A673 (cell line): ENCODE measurements around the gene RDH13. TPM values are rescaled to one million over a fixed set of nuclear protein-coding genes. Genes with fewer than 3 reads are reported as not detected.
A peak's percentile ranks its signal among the peaks of the same experiment; 100 is the strongest.
"Not testable (repeated sequence)": the region's sequence is repeated elsewhere in the genome, so short reads cannot be mapped to it uniquely, and the experiment has no call there.

Experiments used
- BruUV-seq: library from RNA; stranded (reverse); fragments of 400-500 nt; replicated peaks from 2 replicates; lab custom pipeline; 2021; lab: Mats Ljungman, UMichigan
- CTCF ChIA-PET: fragments of 300-600 bp; sonication (Branson Sonifier 250); formaldehyde crosslinking; loops from one replicate; lab custom pipeline; 2022; ENCODE audit warnings: antibody characterized with exemption; lab: Charles Lee
- POLR2A ChIA-PET: fragments of 300-600 bp; sonication (Branson Sonifier 250); formaldehyde crosslinking; loops from one replicate; lab custom pipeline; 2022; ENCODE audit warnings: antibody characterized with exemption; ENCODE audit not compliant: low non-redundant PET; lab: Charles Lee
- DNase-seq: peaks from one replicate; pipeline ENCODE4 v3.0.0-alpha.2; 2015; ENCODE audit warnings: low spot score
- H3K27ac ChIP-seq: fragments of 200-600 bp; sonication (generic); 2 replicates; pipeline ENCODE4 v1.5.1; 2016; ENCODE audit warnings: mixed run types, low read depth, mild to moderate bottlenecking, mixed read lengths, antibody characterized with exemption, low read length; ENCODE audit not compliant: poor library complexity, severe bottlenecking
- H3K27me3 ChIP-seq: fragments of 200-600 bp; sonication (generic); replicated peaks from 2 replicates; pipeline ENCODE4 v1.6.1; 2017; ENCODE audit warnings: mixed run types, low read depth, mild to moderate bottlenecking, mixed read lengths, antibody characterized with exemption, low read length; ENCODE audit not compliant: insufficient read depth, poor library complexity
- H3K36me3 ChIP-seq: fragments of 200-600 bp; sonication (generic); 2 replicates; pipeline ENCODE4 v1.6.1; 2016; ENCODE audit warnings: mixed run types, mild to moderate bottlenecking, mixed read lengths, antibody characterized with exemption, low read length; ENCODE audit not compliant: insufficient read depth, poor library complexity, severe bottlenecking
- H3K4me1 ChIP-seq: fragments of 200-600 bp; sonication (generic); 2 replicates; pipeline ENCODE4 v1.6.1; 2017; ENCODE audit warnings: mixed run types, mild to moderate bottlenecking, mixed read lengths, antibody characterized with exemption, low read length; ENCODE audit not compliant: insufficient read depth, poor library complexity, severe bottlenecking
- H3K4me3 ChIP-seq: fragments of 200-600 bp; sonication (generic); 2 replicates; pipeline ENCODE4 v1.5.1; 2016; ENCODE audit warnings: low read depth, mixed run types, mild to moderate bottlenecking, mixed read lengths, low read length; ENCODE audit not compliant: poor library complexity, severe bottlenecking
- H3K9me3 ChIP-seq: fragments of 200-600 bp; sonication (generic); 2 replicates; pipeline ENCODE4 v1.6.1; 2016; ENCODE audit warnings: mixed run types, low read depth, mild to moderate bottlenecking, mixed read lengths, antibody characterized with exemption, low read length; ENCODE audit not compliant: poor library complexity, severe bottlenecking
- CTCF ChIP-seq: fragments of 300-800, 200-600 bp; sonication (generic); conservative IDR thresholded peaks from 2 replicates; pipeline ENCODE4 v1.5.1; 2017; ENCODE audit warnings: low read depth, mild to moderate bottlenecking, antibody characterized with exemption, low read length, moderate library complexity, mixed read lengths
- EZH2 ChIP-seq: fragments of 200-600 bp; sonication (generic); IDR thresholded peaks from 2 replicates; pipeline ENCODE4 v1.6.1; 2017; ENCODE audit warnings: borderline replicate concordance, low read depth, mild to moderate bottlenecking, mixed read lengths, antibody characterized with exemption, low read length; ENCODE audit not compliant: poor library complexity, severe bottlenecking
- intact Hi-C: fragments of 100-400 bp; cut with micrococcal nuclease; formaldehyde crosslinking; loops from one replicate; pipeline ENCODE4 v1.10.0; 2022; ENCODE audit not compliant: unreplicated experiment
- total RNA-seq: library from RNA; stranded (reverse); gene quantifications from 2 replicates; pipeline ENCODE4 v1.2.3, GENCODE V29; 2021

RDH13 gene
- total RNA-seq, 1 experiment from 2014 or later, result 19.0 TPM

DNA sequence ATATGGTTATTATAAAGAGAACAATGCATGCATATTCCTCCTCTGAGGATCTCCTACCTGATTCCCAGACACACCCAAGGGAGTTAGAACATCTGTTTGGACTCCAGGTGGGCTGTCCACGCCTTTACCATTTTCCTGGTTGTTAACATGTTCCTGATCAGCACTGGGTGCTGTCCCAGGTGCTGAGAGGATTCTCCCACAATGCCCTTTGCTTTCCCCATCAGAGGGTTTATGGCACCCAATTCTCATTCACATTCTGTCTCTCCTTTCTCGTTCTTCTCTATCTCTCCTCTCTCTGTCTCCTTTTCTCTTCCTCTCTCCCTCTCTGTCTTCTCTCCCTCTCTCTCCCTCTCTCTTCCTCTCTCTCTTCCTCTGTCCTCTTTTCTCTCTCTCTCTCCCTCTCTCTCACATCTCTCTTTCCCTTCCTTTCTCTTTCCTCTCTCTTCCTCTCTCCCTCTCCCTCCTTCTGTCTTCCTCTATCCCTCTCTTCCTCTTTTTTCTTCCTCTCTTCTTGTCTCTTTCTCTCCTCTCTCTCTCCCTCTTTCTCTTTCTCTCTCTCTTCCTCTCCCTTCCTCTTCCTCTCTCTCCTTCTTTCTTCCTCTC is 3.3 kb upstream of the RDH13 start:
- no peak for TF ChIP-seq EZH2
- no peak for TF ChIP-seq CTCF
- H3K36me3 ChIP-seq, result no peaks in the 10 kb centered on the region
- H3K27ac ChIP-seq, result no peak overlapping the region
- intact Hi-C loops, result no loop called here
- BruUV-seq, result no TSS peak
- CTCF ChIA-PET, result no interaction called here
- no peaks in the 10 kb centered on the region for H3K9me3 ChIP-seq
- DNase-seq, result no peak
- peaks cover 27% of the 10 kb centered on the region for H3K27me3 ChIP-seq
- H3K4me3 ChIP-seq, result no peak overlapping the region
- H3K4me1 ChIP-seq, result peaks cover 5% of the 10 kb centered on the region
- POLR2A ChIA-PET, result no interaction called here

DNA sequence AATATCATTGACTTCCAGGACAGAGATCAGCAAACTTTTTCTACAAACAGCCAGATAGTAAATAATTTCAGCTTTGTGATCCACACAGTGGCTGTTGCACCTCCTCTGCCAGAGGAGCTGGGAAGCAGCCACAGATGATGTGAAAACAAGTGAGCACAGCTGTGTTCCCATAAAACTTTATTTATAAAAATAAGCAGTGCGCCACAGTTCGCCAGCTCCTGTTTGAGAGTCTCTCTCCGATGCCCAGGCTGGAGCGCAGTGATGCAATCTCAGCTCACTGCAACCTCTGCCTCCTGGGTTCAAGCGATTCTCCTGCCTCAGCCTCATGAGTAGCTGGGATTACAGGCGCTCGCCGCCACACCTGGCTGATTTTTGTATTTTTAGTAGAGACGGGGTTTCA is 2.6 kb upstream of the RDH13 start:
- BruUV-seq, result not testable (repeated sequence)

GRCh38 chr19:55063492-55063843 is 520 bp upstream of the RDH13 start:
- intact Hi-C loops, result no loop called here
- DNase-seq, result no peak
- Histone ChIP-seq H3K27ac (no peak overlapping the region), H3K4me1 (no peaks in the 10 kb centered on the region), H3K27me3 (peaks cover 27% of the 10 kb centered on the region), H3K36me3 (peaks cover 7% of the 10 kb centered on the region), H3K4me3 (peak overlapping the region; percentile 97), H3K9me3 (no peaks in the 10 kb centered on the region)
- BruUV-seq, result no TSS peak
- ChIA-PET CTCF (interaction anchor here (0.6 to 0.8 kb wide), 2 partner anchors 21 to 568 kb away, joined by 4 to 10 read pairs; no protein-coding TSS in a partner anchor), POLR2A (no interaction called here)
- TF ChIP-seq CTCF (no peak), EZH2 (no peak)

More for the DNA sequence above, 2.6 kb upstream of the RDH13 start:
- intact Hi-C loops, H3K9me3 ChIP-seq, H3K27ac ChIP-seq, CTCF ChIA-PET, POLR2A ChIA-PET, DNase-seq, H3K36me3 ChIP-seq, H3K4me3 ChIP-seq, H3K4me1 ChIP-seq: not testable (repeated sequence)
- H3K27me3 ChIP-seq, result peaks cover 27% of the 10 kb centered on the region

DNA sequence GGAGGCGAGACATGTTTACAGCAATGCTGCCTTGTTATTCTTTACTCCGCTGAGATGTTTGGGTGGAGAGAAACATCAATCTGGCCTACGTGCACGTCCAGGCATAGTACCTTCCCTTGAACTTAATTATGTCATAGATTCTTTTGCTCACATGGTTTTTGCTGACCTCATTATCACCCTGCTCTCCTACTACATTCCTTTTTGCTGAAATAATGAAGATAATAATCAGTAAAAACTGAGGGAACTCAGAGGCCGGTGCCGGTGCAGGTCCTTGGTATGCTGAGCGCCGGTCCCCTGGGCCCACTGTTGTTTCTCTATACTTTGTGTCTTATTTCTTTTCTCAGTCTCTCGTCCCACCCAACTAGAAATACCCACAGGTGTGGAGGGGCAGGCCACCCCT is 2.7 kb downstream of the RDH13 start:
- TSS peak; percentile 23 for BruUV-seq
- CTCF ChIA-PET, POLR2A ChIA-PET: not testable (repeated sequence)

More for the DNA sequence above, 2.7 kb downstream of the RDH13 start:
- H3K4me1 ChIP-seq, intact Hi-C loops, H3K9me3 ChIP-seq, H3K27ac ChIP-seq, DNase-seq, H3K27me3 ChIP-seq, H3K4me3 ChIP-seq: not testable (repeated sequence)
- H3K36me3 ChIP-seq, result peaks cover 33% of the 10 kb centered on the region
